Ramos (cell line): Measurements from ENCODE around the gene SEC24C.
"Not testable (repeated sequence)": the region's sequence is repeated elsewhere in the genome, so short reads cannot be mapped to it uniquely, and the experiment has no call there.

ENCODE experiments used
- in situ Hi-C: fragments of 300-500 bp; cut with MboI; formaldehyde crosslinking; loops from one replicate; pipeline ENCODE4 v1.14.3; 2022; ENCODE audit warnings: low sequenced_read_pairs; ENCODE audit not compliant: unreplicated experiment

Gene SEC24C

DNA sequence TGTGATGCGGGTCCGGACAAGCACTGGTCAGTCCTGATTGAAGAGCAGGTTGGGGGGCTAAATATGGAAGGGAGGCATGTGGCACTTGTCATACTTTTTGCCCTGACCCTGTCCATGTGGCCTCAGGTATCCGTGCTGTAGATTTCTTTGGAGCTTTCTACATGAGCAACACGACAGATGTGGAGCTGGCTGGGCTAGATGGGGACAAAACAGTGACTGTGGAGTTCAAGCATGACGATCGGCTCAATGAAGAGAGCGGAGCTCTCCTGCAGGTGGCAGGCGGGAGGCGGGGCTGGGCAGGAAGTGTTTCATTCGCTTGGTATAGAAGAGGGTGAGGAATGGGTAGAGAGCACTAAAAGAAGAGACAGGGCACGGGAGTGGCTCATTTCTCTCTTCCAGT lies 24.7 kb downstream of the SEC24C start:
- in situ Hi-C loops: no loop called here

- in situ Hi-C loops: no loop called here
These were observed 25.2 kb downstream of the SEC24C start for GRCh38 chr10:73769396-73769795.

- in situ Hi-C loops: no loop called here
These were observed 27.6 kb downstream of the SEC24C start for GRCh38 chr10:73771722-73772280.

GRCh38 chr10:73772281-73773151 lies 28.3 kb downstream of the SEC24C start:
- in situ Hi-C loops: no loop called here

DNA sequence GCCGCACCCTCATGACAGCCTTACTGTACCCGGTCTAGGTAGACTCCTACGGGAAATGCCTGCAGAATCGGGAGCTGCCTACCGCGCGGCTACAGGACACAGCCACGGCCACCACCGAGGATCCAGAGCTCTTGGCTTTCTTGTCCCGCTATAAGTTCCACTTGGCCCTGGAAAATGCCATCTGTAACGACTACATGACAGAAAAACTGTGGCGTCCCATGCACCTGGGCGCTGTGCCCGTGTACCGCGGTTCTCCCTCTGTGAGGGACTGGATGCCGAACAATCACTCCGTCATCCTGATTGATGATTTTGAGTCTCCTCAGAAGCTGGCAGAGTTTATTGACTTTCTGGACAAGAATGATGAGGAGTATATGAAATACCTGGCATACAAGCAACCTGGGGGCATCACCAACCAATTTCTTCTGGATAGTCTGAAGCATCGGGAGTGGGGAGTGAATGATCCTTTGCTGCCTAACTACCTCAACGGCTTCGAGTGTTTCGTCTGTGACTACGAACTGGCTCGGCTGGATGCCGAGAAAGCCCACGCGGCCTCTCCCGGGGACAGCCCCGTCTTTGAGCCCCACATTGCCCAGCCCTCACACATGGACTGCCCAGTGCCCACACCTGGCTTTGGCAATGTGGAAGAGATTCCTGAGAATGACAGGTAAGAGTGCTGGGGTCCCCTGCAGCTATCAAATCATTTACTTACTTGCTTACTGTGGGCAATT lies 29.1 kb downstream of the SEC24C start:
- in situ Hi-C loops: no loop called here

- in situ Hi-C loops: no loop called here
These were observed 30.5 kb downstream of the SEC24C start for GRCh38 chr10:73774637-73775036.

- in situ Hi-C loops: no loop called here
These were observed 34.8 kb downstream of the SEC24C start for GRCh38 chr10:73779018-73779417.

GRCh38 chr10:73779539-73780197 lies 35.5 kb downstream of the SEC24C start:
- in situ Hi-C loops: no loop called here

- in situ Hi-C loops: no loop called here
These were observed 36.1 kb downstream of the SEC24C start for GRCh38 chr10:73780301-73780700.

GRCh38 chr10:73780966-73781365 lies 36.8 kb downstream of the SEC24C start:
- in situ Hi-C loops: no loop called here

DNA sequence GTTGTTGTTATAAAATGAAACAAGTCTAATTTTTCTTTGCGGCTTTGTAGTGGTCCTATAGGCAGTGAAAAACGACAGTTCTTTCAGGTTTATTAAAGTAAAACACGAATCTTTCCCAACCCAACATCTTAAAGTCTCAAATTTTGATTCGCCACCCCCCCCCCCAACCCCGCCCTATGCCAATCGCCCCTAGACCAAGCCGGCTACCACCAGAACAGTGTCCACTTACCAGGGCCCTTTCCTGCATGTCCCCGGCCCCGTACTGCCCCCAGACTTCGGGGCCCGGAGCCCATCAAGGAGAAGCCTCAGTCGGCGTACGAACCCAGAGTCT lies 37.3 kb downstream of the SEC24C start:
- in situ Hi-C loops: no loop called here

- in situ Hi-C loops: no loop called here
These were observed 37.9 kb downstream of the SEC24C start, which contains the start of gene CHCHD1 for GRCh38 chr10:73781879-73782748. Gene CHCHD1, plus strand, starts transcription at chr10:73782048. Its CDS starts 28 bp downstream, at chr10:73782076.

DNA sequence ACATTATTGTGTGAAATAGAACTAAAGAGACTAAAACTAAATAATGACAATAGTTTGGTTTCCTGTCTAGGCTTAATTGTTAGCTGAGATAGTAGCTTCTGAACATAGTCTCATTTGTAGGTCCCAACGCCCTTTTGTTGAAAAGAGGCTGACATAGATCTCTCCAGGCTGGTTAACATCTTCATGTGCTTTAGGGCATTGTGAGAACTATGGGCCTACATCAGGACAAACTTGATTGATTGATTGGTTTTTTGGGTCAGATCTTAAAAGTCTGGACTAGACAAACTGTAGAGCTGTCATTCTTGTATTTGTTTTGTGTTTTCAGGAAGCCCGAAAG lies 38.5 kb downstream of the SEC24C start:
- in situ Hi-C loops: no loop called here

GRCh38 chr10:73785211-73785720 lies 41.1 kb downstream of the SEC24C start, which contains the start of gene ZSWIM8:
Gene ZSWIM8, plus strand, starts transcription at chr10:73785606. Its CDS starts 273 bp downstream, at chr10:73785879.
- in situ Hi-C loops: no loop called here

- in situ Hi-C loops: no loop called here
These were observed 41.7 kb downstream of the SEC24C start for GRCh38 chr10:73785721-73786511.

DNA sequence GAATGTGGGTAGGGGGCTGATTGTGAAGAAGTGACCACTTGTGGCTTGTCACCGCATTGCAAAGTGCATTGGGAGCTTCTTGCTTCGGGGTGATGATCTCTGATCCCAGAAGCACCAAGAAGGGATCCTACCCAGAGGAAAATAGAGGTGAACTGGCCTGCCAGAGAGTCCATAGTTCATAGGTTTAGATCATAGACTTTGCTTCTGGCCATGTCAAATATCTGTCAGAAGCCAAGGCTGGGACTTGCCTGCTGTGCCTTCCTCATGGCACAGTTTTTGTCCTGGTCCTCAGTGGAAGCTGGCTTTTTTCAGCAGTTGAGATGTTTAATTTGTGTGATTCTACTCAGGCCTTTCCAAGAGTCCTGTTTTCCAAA lies 42.3 kb downstream of the SEC24C start:
- in situ Hi-C loops: no loop called here

DNA sequence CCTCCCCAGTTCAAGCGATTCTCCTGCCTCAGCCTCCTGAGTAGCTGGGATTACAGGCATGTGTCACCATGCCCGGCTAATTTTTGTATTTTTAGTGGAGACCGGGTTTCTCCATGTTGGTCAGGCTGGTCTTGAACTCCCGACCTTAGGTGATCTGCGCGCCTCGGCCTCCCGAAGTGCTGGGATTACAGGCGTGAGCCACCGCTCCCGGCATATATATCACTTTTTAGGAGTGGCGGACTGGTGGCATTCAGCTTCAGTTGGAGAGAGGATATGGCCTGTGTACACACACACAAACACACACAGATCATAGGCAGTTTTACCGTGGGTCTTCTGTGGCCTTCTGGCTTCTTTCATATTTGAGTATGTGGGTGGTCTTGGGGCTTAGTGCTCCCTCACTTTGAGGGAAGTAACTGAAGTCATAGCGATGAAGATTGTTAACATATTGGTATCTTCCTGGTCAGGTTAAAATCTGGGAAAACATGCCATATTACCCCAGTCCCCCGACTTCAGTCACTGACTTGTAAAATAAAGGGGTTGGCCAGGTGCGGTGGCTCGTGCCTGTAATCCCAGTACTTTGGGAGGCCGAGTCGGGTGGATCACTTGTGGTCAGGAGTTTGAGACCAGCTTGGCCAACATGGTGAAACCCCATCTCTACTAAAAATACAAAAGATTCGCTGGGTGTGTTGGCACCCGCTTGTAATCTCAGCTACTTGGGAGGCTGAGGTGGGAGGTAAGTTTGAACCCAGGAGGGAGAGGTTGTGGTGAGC lies 43.0 kb downstream of the SEC24C start:
- in situ Hi-C loops: not testable (repeated sequence)
